GM13976 (cell line): ENCODE measurements around the gene SPATA6.

Experiments used
- DNase-seq: peaks from one replicate; pipeline ENCODE4 v3.0.0; 2012; ENCODE audit warnings: low spot score
- CTCF ChIP-seq: IDR thresholded peaks from 2 replicates; pipeline ENCODE4 v1.5.1; 2012; ENCODE audit warnings: borderline replicate concordance, mild to moderate bottlenecking; ENCODE audit not compliant: insufficient read depth; ENCODE audit errors: extremely low read depth, missing control alignments, control extremely low read depth
- in situ Hi-C: fragments of 300-500 bp; cut with MboI; formaldehyde crosslinking; loops from one replicate; pipeline ENCODE4 v1.12.0; 2022; ENCODE audit warnings: low sequenced_read_pairs, mixed read lengths, inconsistent platforms; ENCODE audit not compliant: unreplicated experiment

Gene SPATA6

GRCh38 chr1:48430832-48431231, 41.2 kb downstream of the SPATA6 start:
- no peak for DNase-seq
- in situ Hi-C loops = no loop called here
- no peak for TF ChIP-seq CTCF

GRCh38 chr1:48422009-48422408, 50.0 kb downstream of the SPATA6 start:
- in situ Hi-C loops = no loop called here
- no peak for DNase-seq
- TF ChIP-seq CTCF = no peak

GRCh38 chr1:48418742-48419141, 53.3 kb downstream of the SPATA6 start:
- in situ Hi-C loops = no loop called here
- no peak for DNase-seq
- no peak for TF ChIP-seq CTCF

- in situ Hi-C loops = no loop called here
- no peak for DNase-seq
- no peak for TF ChIP-seq CTCF
These were observed 57.0 kb downstream of the SPATA6 start for GRCh38 chr1:48415050-48415449.

- DNase-seq = no peak
- TF ChIP-seq CTCF = no peak
- in situ Hi-C loops = no loop called here
These were observed 57.7 kb downstream of the SPATA6 start for GRCh38 chr1:48414264-48414663.

- no peak for DNase-seq
- in situ Hi-C loops = no loop called here
- TF ChIP-seq CTCF = no peak
These were observed 66.1 kb downstream of the SPATA6 start for GRCh38 chr1:48405940-48406339.

GRCh38 chr1:48405400-48405799, 66.6 kb downstream of the SPATA6 start:
- in situ Hi-C loops = no loop called here
- TF ChIP-seq CTCF = no peak
- no peak for DNase-seq
